Glutamatergic neuron (in vitro differentiated cells): ENCODE data around the gene AHNAK2. TPM values are rescaled to one million over a fixed set of nuclear protein-coding genes. Genes with fewer than 3 reads are reported as not detected.

Experiments used
- DNase-seq: peaks from one replicate; pipeline ENCODE4 v3.0.0; 2022
- H3K27ac Mint-ChIP-seq: one replicate; pipeline ENCODE4 v1.8.0; 2020; ENCODE audit warnings: mild to moderate bottlenecking, mixed read lengths, inconsistent platforms; ENCODE audit not compliant: unreplicated experiment
- H3K27me3 Mint-ChIP-seq: one replicate; pipeline ENCODE4 v1.8.0; 2020; ENCODE audit warnings: mild to moderate bottlenecking, moderate library complexity, mixed read lengths, inconsistent platforms; ENCODE audit not compliant: unreplicated experiment
- H3K36me3 Mint-ChIP-seq: one replicate; pipeline ENCODE4 v1.8.0; 2020; ENCODE audit warnings: mild to moderate bottlenecking, mixed read lengths, inconsistent platforms; ENCODE audit not compliant: unreplicated experiment
- H3K4me1 Mint-ChIP-seq: one replicate; pipeline ENCODE4 v1.8.0; 2020; ENCODE audit warnings: mild to moderate bottlenecking, low read depth, mixed read lengths, inconsistent platforms; ENCODE audit not compliant: unreplicated experiment
- H3K4me3 Mint-ChIP-seq: one replicate; pipeline ENCODE4 v1.8.0; 2020; ENCODE audit warnings: mild to moderate bottlenecking, mixed read lengths, inconsistent platforms; ENCODE audit not compliant: unreplicated experiment
- H3K9me3 Mint-ChIP-seq: one replicate; pipeline ENCODE4 v1.8.0; 2020; ENCODE audit warnings: mild to moderate bottlenecking, moderate library complexity, mixed read lengths, inconsistent platforms; ENCODE audit not compliant: unreplicated experiment
- CTCF ChIP-seq: fragments of 200-600 bp; sonication (generic); IDR thresholded peaks from one replicate; pipeline ENCODE4 v1.5.0; 2021; ENCODE audit not compliant: partially characterized antibody, unreplicated experiment
- total RNA-seq: library from RNA; stranded (reverse); fragmentation: NEBNext Ultra II Directional; extraction: Animal tissue kit (Norgen Biotek cat#: 25700); gene quantifications from one replicate; pipeline ENCODE4 v1.2.1, GENCODE V29; 2021; ENCODE audit not compliant: unreplicated experiment

The AHNAK2 gene
- total RNA-seq, 1 donor from 2014 or later, result 44.8 TPM

- Mint-ChIP-seq H3K36me3 (peaks cover 11% of the 10 kb centered on the region), H3K27me3 (peaks cover 16% of the 10 kb centered on the region), H3K27ac (no peak overlapping the region), H3K4me3 (no peak overlapping the region), H3K9me3 (peaks cover 9% of the 10 kb centered on the region), H3K4me1 (peaks cover 13% of the 10 kb centered on the region)
- no peak for DNase-seq
- no peak for TF ChIP-seq CTCF
Measured at GRCh38 chr14:104993306-104993705, 15.1 kb upstream of the AHNAK2 start.

GRCh38 chr14:104992501-104992900 is 14.3 kb upstream of the AHNAK2 start:
- peaks cover 13% of the 10 kb centered on the region for H3K4me1 Mint-ChIP-seq
- H3K27me3 Mint-ChIP-seq, result peaks cover 18% of the 10 kb centered on the region
- no peak overlapping the region for H3K4me3 Mint-ChIP-seq
- TF ChIP-seq CTCF, result no peak
- H3K36me3 Mint-ChIP-seq, result peaks cover 11% of the 10 kb centered on the region
- H3K9me3 Mint-ChIP-seq, result peaks cover 9% of the 10 kb centered on the region
- H3K27ac Mint-ChIP-seq, result peak overlapping the region; percentile 75
- DNase-seq, result no peak

GRCh38 chr14:104991896-104992230 is 13.7 kb upstream of the AHNAK2 start:
- Mint-ChIP-seq H3K27me3 (peaks cover 16% of the 10 kb centered on the region), H3K4me1 (peaks cover 13% of the 10 kb centered on the region), H3K27ac (peak overlapping the region; percentile 75), H3K4me3 (no peak overlapping the region), H3K9me3 (peaks cover 9% of the 10 kb centered on the region), H3K36me3 (peaks cover 11% of the 10 kb centered on the region)
- TF ChIP-seq CTCF, result no peak
- no peak for DNase-seq

- Mint-ChIP-seq H3K4me3 (no peak overlapping the region), H3K27me3 (peaks cover 16% of the 10 kb centered on the region), H3K27ac (no peak overlapping the region), H3K4me1 (peaks cover 13% of the 10 kb centered on the region), H3K9me3 (peaks cover 9% of the 10 kb centered on the region), H3K36me3 (peaks cover 11% of the 10 kb centered on the region)
- no peak for TF ChIP-seq CTCF
- DNase-seq, result peak; percentile 17
Measured at GRCh38 chr14:104989951-104990303, 11.8 kb upstream of the AHNAK2 start.

GRCh38 chr14:104989236-104989950 is 11.2 kb upstream of the AHNAK2 start:
- no peak overlapping the region for H3K27ac Mint-ChIP-seq
- peaks cover 9% of the 10 kb centered on the region for H3K9me3 Mint-ChIP-seq
- H3K4me1 Mint-ChIP-seq, result peaks cover 13% of the 10 kb centered on the region
- TF ChIP-seq CTCF, result no peak
- peaks cover 11% of the 10 kb centered on the region for H3K36me3 Mint-ChIP-seq
- peak; percentile 13 for DNase-seq
- no peak overlapping the region for H3K4me3 Mint-ChIP-seq
- H3K27me3 Mint-ChIP-seq, result peaks cover 15% of the 10 kb centered on the region
